ENCODE measurements around the gene ZNF263. TPM values are rescaled to one million over a fixed set of nuclear protein-coding genes. Genes with fewer than 3 reads are reported as not detected.

ZNF263 gene
- total RNA-seq, 1 donor from 2014 or later: 34.7 TPM

GRCh38 chr16:3241761-3242160, 41.5 kb upstream of the ZNF263 start:
- Mint-ChIP-seq H3K4me3 (ENCODE audit: unreplicated experiment) (no peak overlapping the region), H3K27ac (ENCODE audit: unreplicated experiment) (no peak overlapping the region), H3K4me1 (ENCODE audit: low read depth, unreplicated experiment) (no peaks in the 10 kb centered on the region), H3K27me3 (ENCODE audit: low read depth, unreplicated experiment) (peaks cover 28% of the 10 kb centered on the region), H3K9me3 (ENCODE audit: unreplicated experiment) (peaks cover 6% of the 10 kb centered on the region), H3K36me3 (ENCODE audit: low read depth, unreplicated experiment) (no peaks in the 10 kb centered on the region)
- H3K9ac ChIP-seq (ENCODE audit: low read length): no peak overlapping the region
- H3K27me3 ChIP-seq (ENCODE audit: insufficient read depth, low read length): peaks cover 2% of the 10 kb centered on the region
- no peak for FAIRE-seq
- H3K36me3 ChIP-seq (ENCODE audit: insufficient read depth, low read length): no peaks in the 10 kb centered on the region
- H3K79me2 ChIP-seq (ENCODE audit: insufficient read depth, low read length): no peaks in the 10 kb centered on the region
- H3K4me3 ChIP-seq (ENCODE audit: insufficient read depth, low read depth, low read length): no peak overlapping the region
- no peak overlapping the region for H3K4me2 ChIP-seq (ENCODE audit: low read length)
- H3K9me3 ChIP-seq (ENCODE audit: insufficient read depth, low read depth, low read length): no peaks in the 10 kb centered on the region
- H3K4me1 ChIP-seq (ENCODE audit: insufficient read depth, low read length): no peaks in the 10 kb centered on the region
- TF ChIP-seq EZH2 (IDR thresholded peaks at IDR 0.05; ENCODE audit: insufficient read depth, low read length) (no peak), CTCF (IDR thresholded peaks at IDR 0.05; ENCODE audit: insufficient read depth, low read depth, low read length) (no peak)
- no peak overlapping the region for H2AFZ ChIP-seq (ENCODE audit: low read depth, low read length)
- H4K20me1 ChIP-seq (ENCODE audit: insufficient read depth, low read length): no peaks in the 10 kb centered on the region
- H3K27ac ChIP-seq (ENCODE audit: low read depth, low read length): no peak overlapping the region
- no peak for DNase-seq (ENCODE audit: low read depth)

GRCh38 chr16:3242709-3243108, 40.6 kb upstream of the ZNF263 start:
- Histone ChIP-seq H2AFZ (ENCODE audit: low read depth, low read length) (no peak overlapping the region), H3K4me2 (ENCODE audit: low read length) (no peak overlapping the region), H4K20me1 (ENCODE audit: insufficient read depth, low read length) (no peaks in the 10 kb centered on the region), H3K4me3 (ENCODE audit: insufficient read depth, low read depth, low read length) (no peak overlapping the region), H3K79me2 (ENCODE audit: insufficient read depth, low read length) (no peaks in the 10 kb centered on the region), H3K27me3 (ENCODE audit: insufficient read depth, low read length) (peaks cover 2% of the 10 kb centered on the region), H3K9me3 (ENCODE audit: insufficient read depth, low read depth, low read length) (no peaks in the 10 kb centered on the region), H3K9ac (ENCODE audit: low read length) (no peak overlapping the region), H3K4me1 (ENCODE audit: insufficient read depth, low read length) (no peaks in the 10 kb centered on the region), H3K27ac (ENCODE audit: low read depth, low read length) (no peak overlapping the region), H3K36me3 (ENCODE audit: insufficient read depth, low read length) (no peaks in the 10 kb centered on the region)
- Mint-ChIP-seq H3K4me3 (ENCODE audit: unreplicated experiment) (no peak overlapping the region), H3K4me1 (ENCODE audit: low read depth, unreplicated experiment) (no peaks in the 10 kb centered on the region), H3K27ac (ENCODE audit: unreplicated experiment) (no peak overlapping the region), H3K9me3 (ENCODE audit: unreplicated experiment) (peaks cover 5% of the 10 kb centered on the region), H3K36me3 (ENCODE audit: low read depth, unreplicated experiment) (no peaks in the 10 kb centered on the region), H3K27me3 (ENCODE audit: low read depth, unreplicated experiment) (peaks cover 28% of the 10 kb centered on the region)
- FAIRE-seq: no peak
- DNase-seq (ENCODE audit: low read depth): no peak
- TF ChIP-seq EZH2 (IDR thresholded peaks at IDR 0.05; ENCODE audit: insufficient read depth, low read length): no peak
- TF ChIP-seq CTCF (IDR thresholded peaks at IDR 0.05; ENCODE audit: insufficient read depth, low read depth, low read length): no peak

GRCh38 chr16:3243882-3244281, 39.4 kb upstream of the ZNF263 start:
- H3K79me2 ChIP-seq (ENCODE audit: insufficient read depth, low read length): no peaks in the 10 kb centered on the region
- H3K36me3 ChIP-seq (ENCODE audit: insufficient read depth, low read length): no peaks in the 10 kb centered on the region
- no peak overlapping the region for H3K4me2 ChIP-seq (ENCODE audit: low read length)
- no peak overlapping the region for H3K27ac ChIP-seq (ENCODE audit: low read depth, low read length)
- H3K9me3 Mint-ChIP-seq (ENCODE audit: unreplicated experiment): peaks cover 5% of the 10 kb centered on the region
- no peak overlapping the region for H3K9ac ChIP-seq (ENCODE audit: low read length)
- H3K27me3 Mint-ChIP-seq (ENCODE audit: low read depth, unreplicated experiment): peaks cover 31% of the 10 kb centered on the region
- no peak for DNase-seq (ENCODE audit: low read depth)
- H3K4me1 Mint-ChIP-seq (ENCODE audit: low read depth, unreplicated experiment): no peaks in the 10 kb centered on the region
- no peak overlapping the region for H3K4me3 ChIP-seq (ENCODE audit: insufficient read depth, low read depth, low read length)
- TF ChIP-seq EZH2 (IDR thresholded peaks at IDR 0.05; ENCODE audit: insufficient read depth, low read length) (no peak), CTCF (IDR thresholded peaks at IDR 0.05; ENCODE audit: insufficient read depth, low read depth, low read length) (no peak)
- H2AFZ ChIP-seq (ENCODE audit: low read depth, low read length): no peak overlapping the region
- FAIRE-seq: no peak
- no peaks in the 10 kb centered on the region for H3K36me3 Mint-ChIP-seq (ENCODE audit: low read depth, unreplicated experiment)
- no peak overlapping the region for H3K4me3 Mint-ChIP-seq (ENCODE audit: unreplicated experiment)
- H3K4me1 ChIP-seq (ENCODE audit: insufficient read depth, low read length): no peaks in the 10 kb centered on the region
- H4K20me1 ChIP-seq (ENCODE audit: insufficient read depth, low read length): no peaks in the 10 kb centered on the region
- no peaks in the 10 kb centered on the region for H3K9me3 ChIP-seq (ENCODE audit: insufficient read depth, low read depth, low read length)
- no peak overlapping the region for H3K27ac Mint-ChIP-seq (ENCODE audit: unreplicated experiment)
- H3K27me3 ChIP-seq (ENCODE audit: insufficient read depth, low read length): peaks cover 2% of the 10 kb centered on the region

All from astrocyte (in vitro differentiated cells and primary cell).